Measurements from ENCODE around the gene GYS2. TPM values are rescaled to one million over a fixed set of nuclear protein-coding genes. Genes with fewer than 3 reads are reported as not detected.

The GYS2 gene
- total RNA-seq, 1 experiment from 2014 or later: not detected

- H2AFZ ChIP-seq (ENCODE audit: low read length): no peak overlapping the region
- H3K9me2 ChIP-seq (replicated peaks; ENCODE audit: insufficient read depth, low read length): no peaks in the 10 kb centered on the region
- peaks cover 80% of the 10 kb centered on the region for H3K36me3 ChIP-seq (ENCODE audit: insufficient read depth, low read length)
- H3K9me3 ChIP-seq (ENCODE audit: low read length): no peaks in the 10 kb centered on the region
- H3K27ac ChIP-seq (ENCODE audit: low read length): peak overlapping the region; percentile 3; the same call in 1 of the 2 replicates
- H3K9ac ChIP-seq (ENCODE audit: low read length): no peak overlapping the region
- no peaks in the 10 kb centered on the region for H3K27me3 ChIP-seq (ENCODE audit: low read length)
- no peak for DNase-seq
- H3K4me1 ChIP-seq (ENCODE audit: low read length): peaks cover 38% of the 10 kb centered on the region
- no peak overlapping the region for H3K4me2 ChIP-seq (ENCODE audit: low read depth, low read length, poor library complexity, severe bottlenecking)
- H3K4me3 ChIP-seq (ENCODE audit: low read length): no peak overlapping the region
- peaks cover 52% of the 10 kb centered on the region for H3K79me2 ChIP-seq (ENCODE audit: low read length)
- H4K20me1 ChIP-seq (ENCODE audit: insufficient read depth, low read depth, low read length): peaks cover 12% of the 10 kb centered on the region; the same call in 1 of the 2 replicates
Observed at GRCh38 chr12:21643758-21644157, 39.1 kb upstream of the GYS2 start.

- Histone ChIP-seq H3K9me2 (replicated peaks; ENCODE audit: insufficient read depth, low read length) (no peaks in the 10 kb centered on the region), H3K4me2 (ENCODE audit: low read depth, low read length, poor library complexity, severe bottlenecking) (no peak overlapping the region), H3K79me2 (ENCODE audit: low read length) (peaks cover 43% of the 10 kb centered on the region), H3K27me3 (ENCODE audit: low read length) (no peaks in the 10 kb centered on the region), H3K9ac (ENCODE audit: low read length) (no peak overlapping the region), H3K36me3 (ENCODE audit: insufficient read depth, low read length) (peaks cover 79% of the 10 kb centered on the region), H4K20me1 (ENCODE audit: insufficient read depth, low read depth, low read length) (peaks cover 12% of the 10 kb centered on the region; the same call in 1 of the 2 replicates), H3K4me3 (ENCODE audit: low read length) (no peak overlapping the region), H2AFZ (ENCODE audit: low read length) (no peak overlapping the region), H3K4me1 (ENCODE audit: low read length) (peaks cover 29% of the 10 kb centered on the region), H3K27ac (ENCODE audit: low read length) (peak overlapping the region; percentile 3; the same call in 1 of the 2 replicates), H3K9me3 (ENCODE audit: low read length) (no peaks in the 10 kb centered on the region)
- peak; percentile 27 for DNase-seq
Observed at GRCh38 chr12:21642707-21643389, 38.2 kb upstream of the GYS2 start.

GRCh38 chr12:21638054-21638891 is 33.6 kb upstream of the GYS2 start:
- Histone ChIP-seq H3K27me3 (ENCODE audit: low read length) (no peaks in the 10 kb centered on the region), H3K4me2 (ENCODE audit: low read depth, low read length, poor library complexity, severe bottlenecking) (no peak overlapping the region), H3K27ac (ENCODE audit: low read length) (no peak overlapping the region), H3K4me1 (ENCODE audit: low read length) (no peaks in the 10 kb centered on the region), H3K9ac (ENCODE audit: low read length) (no peak overlapping the region), H3K9me2 (replicated peaks; ENCODE audit: insufficient read depth, low read length) (no peaks in the 10 kb centered on the region), H3K4me3 (ENCODE audit: low read length) (no peak overlapping the region), H3K36me3 (ENCODE audit: insufficient read depth, low read length) (peaks cover 77% of the 10 kb centered on the region), H3K9me3 (ENCODE audit: low read length) (no peaks in the 10 kb centered on the region), H3K79me2 (ENCODE audit: low read length) (peaks cover 21% of the 10 kb centered on the region), H2AFZ (ENCODE audit: low read length) (no peak overlapping the region), H4K20me1 (ENCODE audit: insufficient read depth, low read depth, low read length) (peaks cover 12% of the 10 kb centered on the region; the same call in 1 of the 2 replicates)
- peak; percentile 41 for DNase-seq

- H3K4me3 ChIP-seq (ENCODE audit: low read length): no peak overlapping the region
- DNase-seq: no peak
- no peaks in the 10 kb centered on the region; the same call in 1 of the 2 replicates for H3K9me2 ChIP-seq (replicated peaks; ENCODE audit: insufficient read depth, low read length)
- H3K27ac ChIP-seq (ENCODE audit: low read length): no peak overlapping the region
- H4K20me1 ChIP-seq (ENCODE audit: insufficient read depth, low read depth, low read length): no peaks in the 10 kb centered on the region
- H3K9me3 ChIP-seq (ENCODE audit: low read length): no peaks in the 10 kb centered on the region
- H3K79me2 ChIP-seq (ENCODE audit: low read length): no peaks in the 10 kb centered on the region
- H3K27me3 ChIP-seq (ENCODE audit: low read length): no peaks in the 10 kb centered on the region
- H3K36me3 ChIP-seq (ENCODE audit: insufficient read depth, low read length): peaks cover 42% of the 10 kb centered on the region
- peaks cover 5% of the 10 kb centered on the region for H3K4me1 ChIP-seq (ENCODE audit: low read length)
- no peak overlapping the region for H3K4me2 ChIP-seq (ENCODE audit: low read depth, low read length, poor library complexity, severe bottlenecking)
- no peak overlapping the region for H2AFZ ChIP-seq (ENCODE audit: low read length)
- H3K9ac ChIP-seq (ENCODE audit: low read length): no peak overlapping the region
Observed at GRCh38 chr12:21634245-21634644, 29.6 kb upstream of the GYS2 start.

- no peaks in the 10 kb centered on the region; the same call in 1 of the 2 replicates for H3K9me2 ChIP-seq (replicated peaks; ENCODE audit: insufficient read depth, low read length)
Observed at GRCh38 chr12:21631367-21631766, 26.7 kb upstream of the GYS2 start.

GRCh38 chr12:21627924-21628323 is 23.3 kb upstream of the GYS2 start:
- no peak for DNase-seq
- no peaks in the 10 kb centered on the region for H3K27me3 ChIP-seq (ENCODE audit: low read length)
- H3K36me3 ChIP-seq (ENCODE audit: insufficient read depth, low read length): no peaks in the 10 kb centered on the region
- H3K4me3 ChIP-seq (ENCODE audit: low read length): no peak overlapping the region
- no peak overlapping the region for H3K27ac ChIP-seq (ENCODE audit: low read length)
- H3K4me2 ChIP-seq (ENCODE audit: low read depth, low read length, poor library complexity, severe bottlenecking): no peak overlapping the region
- peaks cover 5% of the 10 kb centered on the region for H3K4me1 ChIP-seq (ENCODE audit: low read length)
- no peaks in the 10 kb centered on the region for H3K79me2 ChIP-seq (ENCODE audit: low read length)
- no peaks in the 10 kb centered on the region; the same call in 1 of the 2 replicates for H3K9me2 ChIP-seq (replicated peaks; ENCODE audit: insufficient read depth, low read length)
- no peaks in the 10 kb centered on the region for H3K9me3 ChIP-seq (ENCODE audit: low read length)
- no peak overlapping the region for H2AFZ ChIP-seq (ENCODE audit: low read length)
- H3K9ac ChIP-seq (ENCODE audit: low read length): no peak overlapping the region
- no peaks in the 10 kb centered on the region for H4K20me1 ChIP-seq (ENCODE audit: insufficient read depth, low read depth, low read length)

More at GRCh38 chr12:21631367-21631766, 26.7 kb upstream of the GYS2 start:
- no peak overlapping the region for H2AFZ ChIP-seq (ENCODE audit: low read length)
- H3K27ac ChIP-seq (ENCODE audit: low read length): no peak overlapping the region
- DNase-seq: peak; percentile 62
- H3K9ac ChIP-seq (ENCODE audit: low read length): no peak overlapping the region
- H3K36me3 ChIP-seq (ENCODE audit: insufficient read depth, low read length): peaks cover 17% of the 10 kb centered on the region; the same call in 1 of the 2 replicates
- no peaks in the 10 kb centered on the region for H3K9me3 ChIP-seq (ENCODE audit: low read length)
- H3K27me3 ChIP-seq (ENCODE audit: low read length): no peaks in the 10 kb centered on the region
- no peak overlapping the region for H3K4me2 ChIP-seq (ENCODE audit: low read depth, low read length, poor library complexity, severe bottlenecking)
- H3K4me1 ChIP-seq (ENCODE audit: low read length): peaks cover 5% of the 10 kb centered on the region
- no peaks in the 10 kb centered on the region for H4K20me1 ChIP-seq (ENCODE audit: insufficient read depth, low read depth, low read length)
- no peaks in the 10 kb centered on the region for H3K79me2 ChIP-seq (ENCODE audit: low read length)
- no peak overlapping the region for H3K4me3 ChIP-seq (ENCODE audit: low read length)

GRCh38 chr12:21618566-21618965 is 13.9 kb upstream of the GYS2 start:
- no peak overlapping the region for H3K4me3 ChIP-seq (ENCODE audit: low read length)
- H3K79me2 ChIP-seq (ENCODE audit: low read length): no peaks in the 10 kb centered on the region
- no peaks in the 10 kb centered on the region for H3K9me2 ChIP-seq (replicated peaks; ENCODE audit: insufficient read depth, low read length)
- no peak overlapping the region for H3K27ac ChIP-seq (ENCODE audit: low read length)
- H3K36me3 ChIP-seq (ENCODE audit: insufficient read depth, low read length): no peaks in the 10 kb centered on the region
- H3K27me3 ChIP-seq (ENCODE audit: low read length): no peaks in the 10 kb centered on the region
- no peaks in the 10 kb centered on the region for H4K20me1 ChIP-seq (ENCODE audit: insufficient read depth, low read depth, low read length)
- no peak overlapping the region for H3K4me2 ChIP-seq (ENCODE audit: low read depth, low read length, poor library complexity, severe bottlenecking)
- H3K9me3 ChIP-seq (ENCODE audit: low read length): no peaks in the 10 kb centered on the region
- no peak for DNase-seq
- H3K4me1 ChIP-seq (ENCODE audit: low read length): no peaks in the 10 kb centered on the region
- no peak overlapping the region for H2AFZ ChIP-seq (ENCODE audit: low read length)
- H3K9ac ChIP-seq (ENCODE audit: low read length): no peak overlapping the region

- Histone ChIP-seq H3K27ac (ENCODE audit: low read length) (no peak overlapping the region), H3K4me1 (ENCODE audit: low read length) (0 out of 2 replicates have a peak, but pooled peaks cover 5% of the 10 kb centered on the region)
Observed at GRCh38 chr12:21617030-21617429, 12.4 kb upstream of the GYS2 start.

More at GRCh38 chr12:21617030-21617429, 12.4 kb upstream of the GYS2 start:
- Histone ChIP-seq H3K9me2 (replicated peaks; ENCODE audit: insufficient read depth, low read length) (no peaks in the 10 kb centered on the region), H4K20me1 (ENCODE audit: insufficient read depth, low read depth, low read length) (no peaks in the 10 kb centered on the region), H3K9ac (ENCODE audit: low read length) (no peak overlapping the region), H3K79me2 (ENCODE audit: low read length) (no peaks in the 10 kb centered on the region), H3K9me3 (ENCODE audit: low read length) (no peaks in the 10 kb centered on the region), H3K4me2 (ENCODE audit: low read depth, low read length, poor library complexity, severe bottlenecking) (no peak overlapping the region), H3K36me3 (ENCODE audit: insufficient read depth, low read length) (no peaks in the 10 kb centered on the region), H2AFZ (ENCODE audit: low read length) (no peak overlapping the region), H3K4me3 (ENCODE audit: low read length) (no peak overlapping the region), H3K27me3 (ENCODE audit: low read length) (no peaks in the 10 kb centered on the region)
- DNase-seq: no peak

Data from Karpas-422 (cell line).